Retina (tissue), 1 donor: ENCODE data around the gene TCEAL5.
"Not testable (repeated sequence)": the region's sequence is repeated elsewhere in the genome, so short reads cannot be mapped to it uniquely, and the experiment has no call there.

Experiments
- DNase-seq: peaks from one replicate; pipeline ENCODE4 v3.0.0-alpha.2; 2016

The TCEAL5 gene

GRCh38 chrX:103233263-103233662 is 43.3 kb downstream of the TCEAL5 start:
- DNase-seq: no peak

GRCh38 chrX:103225918-103226317 is 50.6 kb downstream of the TCEAL5 start:
- not testable (repeated sequence) for DNase-seq
